Osteoblast (primary cell): ENCODE results near the gene TLE3. TPM values are rescaled to one million over a fixed set of nuclear protein-coding genes. Genes with fewer than 3 reads are reported as not detected.
A peak's percentile ranks its signal among the peaks of the same experiment; 100 is the strongest.

ENCODE experiments used
- DNase-seq: peaks from one replicate; pipeline ENCODE4 v3.0.0; 2011; ENCODE audit warnings: low spot score, mixed read lengths; ENCODE audit not compliant: insufficient read length; ENCODE audit errors: missing footprints
- H2AFZ ChIP-seq: 2 replicates; pipeline ENCODE4 v1.6.0; 2011; ENCODE audit warnings: mild to moderate bottlenecking, low read length
- H3K27ac ChIP-seq: 2 replicates; pipeline ENCODE4 v1.5.1; 2011; ENCODE audit warnings: mild to moderate bottlenecking, low read depth, low read length, moderate library complexity
- H3K27me3 ChIP-seq: 2 replicates; pipeline ENCODE4 v1.6.0; 2012; ENCODE audit warnings: mild to moderate bottlenecking, control low read depth, inconsistent platforms, low read length, moderate library complexity; ENCODE audit not compliant: insufficient read depth
- H3K36me3 ChIP-seq: 2 replicates; pipeline ENCODE4 v1.5.1; 2011; ENCODE audit warnings: mild to moderate bottlenecking, low read length, control low read depth, moderate library complexity; ENCODE audit not compliant: insufficient read depth
- H3K4me1 ChIP-seq: 2 replicates; pipeline ENCODE4 v1.5.1; 2011; ENCODE audit warnings: mild to moderate bottlenecking, low read length, control low read depth, moderate library complexity; ENCODE audit not compliant: insufficient read depth
- H3K4me2 ChIP-seq: 2 replicates; pipeline ENCODE4 v1.6.0; 2011; ENCODE audit warnings: mild to moderate bottlenecking, low read length; ENCODE audit not compliant: insufficient read depth
- H3K4me3 ChIP-seq: fragments of 200-600 bp; sonication (generic); 3 replicates; pipeline ENCODE4 v1.5.1; 2012; ENCODE audit warnings: mild to moderate bottlenecking, low read length, inconsistent platforms; ENCODE audit not compliant: insufficient read depth
- H3K79me2 ChIP-seq: 2 replicates; pipeline ENCODE4 v1.6.0; 2012; ENCODE audit warnings: mild to moderate bottlenecking, low read length, control low read depth, inconsistent platforms; ENCODE audit not compliant: insufficient read depth
- H3K9me3 ChIP-seq: 2 replicates; pipeline ENCODE4 v1.5.1; 2011; ENCODE audit warnings: low read depth, low read length, control low read depth
- H4K20me1 ChIP-seq: 2 replicates; pipeline ENCODE4 v1.6.0; 2012; ENCODE audit warnings: mild to moderate bottlenecking, low read length, control low read depth; ENCODE audit not compliant: insufficient read depth
- total RNA-seq: library from RNA; depleted of rRNA; stranded (reverse); fragments of >200 nt; gene quantifications from 2 replicates; pipeline ENCODE4 v1.2.3, GENCODE V29; 2012
- TF ChIP-seq, protein P1 (sequence below): IDR thresholded peaks from 2 replicates; pipeline ENCODE4 v1.5.1; 2011; ENCODE audit warnings: mild to moderate bottlenecking, low read depth, low read length, moderate library complexity; ENCODE audit errors: extremely low read depth

TLE3 gene
- total RNA-seq, 1 donor, result 29.7 TPM

DNA sequence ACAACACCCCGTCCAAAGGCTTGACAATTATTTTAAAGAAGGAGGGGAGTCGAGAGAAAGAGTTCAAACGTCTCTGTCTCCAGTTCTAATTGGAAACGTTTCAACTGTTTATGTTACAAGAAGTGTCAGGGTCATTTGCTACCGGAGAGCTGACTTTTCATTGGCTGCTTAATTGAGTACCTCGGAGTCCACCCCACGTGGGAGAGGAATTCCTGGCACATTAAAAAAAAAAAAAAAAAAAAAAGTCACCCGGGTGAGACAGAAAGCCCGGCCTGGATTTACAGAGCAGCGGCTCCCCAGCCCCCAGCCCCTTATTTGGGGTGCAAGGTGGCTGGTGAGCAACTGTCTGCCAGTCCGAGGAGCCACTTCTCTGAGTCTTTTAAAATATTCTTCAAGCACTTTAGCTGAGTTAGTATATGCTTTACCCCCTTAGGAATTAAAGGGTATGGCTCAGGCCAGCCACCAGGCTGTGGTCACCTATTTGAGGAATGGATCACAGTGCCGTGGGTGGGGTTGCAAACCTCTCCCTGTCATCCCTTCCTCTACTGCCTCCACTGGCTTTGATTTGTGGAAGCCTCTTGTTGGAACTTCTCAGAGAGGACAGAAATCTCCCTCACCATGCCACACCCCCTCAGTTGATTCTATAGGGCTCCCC lies 3.9 kb upstream of the TLE3 start:
- peaks cover 11% of the 10 kb centered on the region for H3K79me2 ChIP-seq

DNA sequence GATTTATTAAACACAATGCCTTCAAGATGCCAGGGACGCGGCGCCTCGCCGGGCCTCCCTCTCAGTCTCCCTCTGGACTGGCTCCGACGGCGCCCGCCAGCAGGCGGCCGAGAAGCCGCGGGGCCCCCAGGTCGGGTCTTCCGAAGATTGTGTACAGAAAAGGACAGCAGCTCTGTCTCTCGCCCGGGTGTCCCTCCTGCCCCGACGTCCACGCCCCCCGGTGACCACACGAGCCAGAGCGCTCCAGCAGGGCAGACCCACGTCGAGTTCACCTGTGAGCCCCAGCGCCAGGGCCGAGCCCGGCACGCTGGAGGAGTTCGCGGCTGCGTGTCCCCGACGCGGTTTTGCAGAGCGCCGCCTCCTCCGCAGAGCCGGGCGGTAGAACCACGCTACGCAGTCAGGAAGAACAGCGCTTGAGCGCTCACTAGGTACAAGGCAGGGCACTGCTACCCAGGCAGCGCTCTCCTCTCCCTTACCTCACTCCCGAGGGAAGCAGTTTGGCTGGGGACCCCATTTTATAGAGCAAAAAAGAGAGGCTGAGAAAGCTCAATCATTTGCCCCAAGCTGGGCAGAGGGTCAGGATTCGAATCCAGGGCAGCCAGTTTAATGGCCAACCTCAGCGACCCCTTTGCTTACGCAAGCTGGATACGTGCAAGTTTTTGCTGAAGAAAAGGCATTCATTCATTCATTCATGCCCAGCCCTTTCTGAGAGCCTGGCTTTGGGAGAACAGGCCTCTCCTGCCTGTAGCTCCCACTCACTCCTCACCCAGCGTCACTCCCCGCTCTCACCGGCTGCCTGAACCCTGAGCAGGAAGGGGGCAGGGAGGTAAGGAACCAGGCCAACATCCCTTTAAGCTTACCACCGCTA lies 3.0 kb upstream of the TLE3 start:
- no peaks in the 10 kb centered on the region for H3K9me3 ChIP-seq
- TF ChIP-seq, protein P1, sequence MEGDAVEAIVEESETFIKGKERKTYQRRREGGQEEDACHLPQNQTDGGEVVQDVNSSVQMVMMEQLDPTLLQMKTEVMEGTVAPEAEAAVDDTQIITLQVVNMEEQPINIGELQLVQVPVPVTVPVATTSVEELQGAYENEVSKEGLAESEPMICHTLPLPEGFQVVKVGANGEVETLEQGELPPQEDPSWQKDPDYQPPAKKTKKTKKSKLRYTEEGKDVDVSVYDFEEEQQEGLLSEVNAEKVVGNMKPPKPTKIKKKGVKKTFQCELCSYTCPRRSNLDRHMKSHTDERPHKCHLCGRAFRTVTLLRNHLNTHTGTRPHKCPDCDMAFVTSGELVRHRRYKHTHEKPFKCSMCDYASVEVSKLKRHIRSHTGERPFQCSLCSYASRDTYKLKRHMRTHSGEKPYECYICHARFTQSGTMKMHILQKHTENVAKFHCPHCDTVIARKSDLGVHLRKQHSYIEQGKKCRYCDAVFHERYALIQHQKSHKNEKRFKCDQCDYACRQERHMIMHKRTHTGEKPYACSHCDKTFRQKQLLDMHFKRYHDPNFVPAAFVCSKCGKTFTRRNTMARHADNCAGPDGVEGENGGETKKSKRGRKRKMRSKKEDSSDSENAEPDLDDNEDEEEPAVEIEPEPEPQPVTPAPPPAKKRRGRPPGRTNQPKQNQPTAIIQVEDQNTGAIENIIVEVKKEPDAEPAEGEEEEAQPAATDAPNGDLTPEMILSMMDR, result peak; percentile 25
- H3K4me2 ChIP-seq, result peak overlapping the region; percentile 86
- H3K79me2 ChIP-seq, result peaks cover 20% of the 10 kb centered on the region
- peak overlapping the region; percentile 70 for H2AFZ ChIP-seq
- H3K27ac ChIP-seq, result no peak overlapping the region
- peak; percentile 86 for DNase-seq
- no peaks in the 10 kb centered on the region for H3K36me3 ChIP-seq
- H3K4me3 ChIP-seq, result peak overlapping the region; percentile 61
- peaks cover under 1% of the 10 kb centered on the region for H4K20me1 ChIP-seq
- no peaks in the 10 kb centered on the region for H3K27me3 ChIP-seq
- peaks cover 29% of the 10 kb centered on the region for H3K4me1 ChIP-seq

More for the DNA sequence above, 3.9 kb upstream of the TLE3 start:
- peak; percentile 88 for DNase-seq
- Histone ChIP-seq H3K36me3 (no peaks in the 10 kb centered on the region), H4K20me1 (no peaks in the 10 kb centered on the region), H3K4me2 (peak overlapping the region; percentile 86), H3K9me3 (no peaks in the 10 kb centered on the region), H2AFZ (peak overlapping the region; percentile 59), H3K4me3 (peak overlapping the region; percentile 61), H3K27me3 (no peaks in the 10 kb centered on the region), H3K4me1 (peaks cover 29% of the 10 kb centered on the region), H3K27ac (no peak overlapping the region)
- TF ChIP-seq, protein P1, result no peak

GRCh38 chr15:70099967-70100473 lies 2.3 kb upstream of the TLE3 start:
- H3K36me3 ChIP-seq, result no peaks in the 10 kb centered on the region
- peak overlapping the region; percentile 17 for H3K27ac ChIP-seq
- H3K4me2 ChIP-seq, result peak overlapping the region; percentile 86
- H3K79me2 ChIP-seq, result peaks cover 26% of the 10 kb centered on the region
- H2AFZ ChIP-seq, result peak overlapping the region; percentile 70
- H3K27me3 ChIP-seq, result no peaks in the 10 kb centered on the region
- DNase-seq, result peak; percentile 30
- H3K4me1 ChIP-seq, result peaks cover 31% of the 10 kb centered on the region
- no peaks in the 10 kb centered on the region for H3K9me3 ChIP-seq
- H4K20me1 ChIP-seq, result peaks cover 6% of the 10 kb centered on the region
- peak overlapping the region; percentile 61 for H3K4me3 ChIP-seq
- TF ChIP-seq, protein P1, result no peak
